GM12878 (cell line): ENCODE results near the gene PCF11. TPM values are rescaled to one million over a fixed set of nuclear protein-coding genes. Genes with fewer than 3 reads are reported as not detected.
A peak's percentile ranks its signal among the peaks of the same experiment; 100 is the strongest.

Experiments
- ATAC-seq: fragments of 200-7000 bp; cut with Tn5 transposase; 3 replicates; pipeline ENCODE4 v1.9.1; 2020; ENCODE audit warnings: mild to moderate bottlenecking, moderate library complexity
- BruUV-seq: library from RNA; stranded (reverse); fragments of 400-500 nt; replicated peaks from 2 replicates; lab custom pipeline; 2021; lab: Mats Ljungman, UMichigan
- CTCF ChIA-PET: fragments of 300-600 bp; sonication (Branson Sonifier 250); formaldehyde crosslinking; extraction: SDS; loops from one replicate; lab custom pipeline; 2021; ENCODE audit warnings: inconsistent platforms; lab: Yijun Ruan, JAX
- POLR2A ChIA-PET: fragments of 350-600 bp; formaldehyde crosslinking; extraction: SDS; loops from one replicate; lab custom pipeline; 2021; ENCODE audit warnings: inconsistent platforms; lab: Charles Lee
- RAD21 ChIA-PET: fragments of 300-600 bp; sonication (Branson Sonifier 250); formaldehyde crosslinking; loops from one replicate; lab custom pipeline; 2023; ENCODE audit warnings: antibody characterized with exemption; ENCODE audit not compliant: unreplicated experiment; lab: Charles Lee
- SMC1A ChIA-PET: fragments of 300-600 bp; sonication (Branson Sonifier 250); formaldehyde crosslinking; loops from one replicate; lab custom pipeline; 2023; ENCODE audit not compliant: unreplicated experiment, uncharacterized antibody; lab: Charles Lee
- DNase-seq: peaks from one replicate; pipeline ENCODE4 v3.0.0-alpha.2; 2011; ENCODE audit warnings: low read depth, low spot score
- FAIRE-seq: peaks from 3 replicates; lab custom pipeline; 2011; peaks lifted over from hg19 to GRCh38; lab: Jason Lieb, UNC
- H2AFZ ChIP-seq: 2 replicates; pipeline ENCODE4 v1.6.0; 2011; ENCODE audit warnings: low read depth, low read length, control low read depth; ENCODE audit not compliant: control insufficient read depth
- H3K27ac ChIP-seq: 2 replicates; pipeline ENCODE4 v1.5.1; 2011; ENCODE audit warnings: control low read depth; ENCODE audit not compliant: control insufficient read depth, insufficient read depth
- H3K27me3 ChIP-seq, 2 experiments: replicated peaks in 1 of 2; 2 replicates each; pipeline versions ENCODE4 v1.6.0 to v1.6.1; 2011; ENCODE audit warnings: low read length in 1 of 2; ENCODE audit not compliant: control insufficient read depth in 2 of 2, insufficient read depth in 2 of 2
- H3K36me3 ChIP-seq, 2 experiments: 2 replicates each; pipeline ENCODE4 v1.5.1; 2011; ENCODE audit warnings: low read length in 1 of 2; ENCODE audit not compliant: control insufficient read depth in 2 of 2, insufficient read depth in 2 of 2
- H3K4me1 ChIP-seq: 2 replicates; pipeline ENCODE4 v1.6.1; 2011; ENCODE audit warnings: mild to moderate bottlenecking, low read length, moderate library complexity, mixed read lengths; ENCODE audit not compliant: control insufficient read depth, insufficient read depth
- H3K4me2 ChIP-seq: 2 replicates; pipeline ENCODE4 v1.6.0; 2011; ENCODE audit warnings: control low read depth; ENCODE audit not compliant: control insufficient read depth, insufficient read depth
- H3K4me3 ChIP-seq: fragments of 200-600 bp; sonication (generic); 2 replicates; pipeline ENCODE4 v1.5.1; 2016
- H3K79me2 ChIP-seq: 2 replicates; pipeline ENCODE4 v1.6.0; 2011; ENCODE audit warnings: low read length; ENCODE audit not compliant: control insufficient read depth, insufficient read depth
- H3K9ac ChIP-seq: 2 replicates; pipeline ENCODE4 v1.8.0; 2011; ENCODE audit warnings: low read length, control low read depth, mixed read lengths; ENCODE audit not compliant: control insufficient read depth, insufficient read depth
- H3K9me3 ChIP-seq: replicated peaks from 3 replicates; pipeline ENCODE4 v1.5.1; 2011; ENCODE audit warnings: mild to moderate bottlenecking, low read length; ENCODE audit not compliant: control insufficient read depth, insufficient read depth
- H4K20me1 ChIP-seq: 2 replicates; pipeline ENCODE4 v1.6.0; 2011; ENCODE audit not compliant: control insufficient read depth, insufficient read depth
- CEBPB ChIP-seq, 2 experiments: fragments of 150-350 bp in 1 of 2; IDR thresholded peaks; 2 replicates each; pipeline ENCODE4 v1.6.1; 2012 to 2014; ENCODE audit warnings: low read depth in 2 of 2, low read length in 2 of 2, borderline replicate concordance in 1 of 2, inconsistent platforms in 1 of 2
- CHD4 ChIP-seq: fragments of 200-600 bp; sonication (generic); IDR thresholded peaks from 2 replicates; pipeline ENCODE4 v1.6.1; 2016; ENCODE audit warnings: mild to moderate bottlenecking
- GABPA ChIP-seq: IDR thresholded peaks from 2 replicates; pipeline ENCODE4 v1.6.1; 2014; ENCODE audit warnings: antibody characterized with exemption, low read depth, mild to moderate bottlenecking, inconsistent platforms
- LARP7 ChIP-seq: fragments of 450-650 bp; IDR thresholded peaks from 2 replicates; pipeline ENCODE4 v1.6.1; 2017; ENCODE audit warnings: mild to moderate bottlenecking
- NFYB ChIP-seq: IDR thresholded peaks from 2 replicates; pipeline ENCODE4 v1.6.1; 2011; ENCODE audit warnings: low read depth, mild to moderate bottlenecking, low read length, improper control_type of control experiment, moderate library complexity; ENCODE audit not compliant: insufficient read depth
- POLR2AphosphoS5 ChIP-seq: IDR thresholded peaks from 2 replicates; pipeline ENCODE4 v1.6.1; 2011; ENCODE audit warnings: mild to moderate bottlenecking, low read length, inconsistent platforms
- SMAD5 ChIP-seq: IDR thresholded peaks from 2 replicates; pipeline ENCODE4 v1.6.1; 2016; ENCODE audit warnings: antibody characterized with exemption, low read depth
- SP1 ChIP-seq: IDR thresholded peaks from one replicate; pipeline ENCODE4 v1.6.1; 2011; ENCODE audit warnings: low read depth, low read length
- WGBS: methylation state at CpG from one replicate; pipeline ENCODE4 v1.1.6; 2016; ENCODE audit warnings: low lambda C conversion rate; ENCODE audit not compliant: insufficient replicate concordance, insufficient coverage; ENCODE audit errors: missing lambda C conversion rate; 5-methylcytosine and 5-hydroxymethylcytosine counted together
- in situ Hi-C: fragments of 300-500 bp; cut with MboI; formaldehyde crosslinking; loops from 9 replicates; pipeline ENCODE4 v1.14.3; 2018; ENCODE audit warnings: mixed read lengths
- intact Hi-C: fragments of 100-400 bp; cut with micrococcal nuclease; formaldehyde crosslinking; loops from one replicate; pipeline ENCODE4 v1.14.2; 2022; ENCODE audit not compliant: unreplicated experiment
- polyA plus RNA-seq, 11 experiments: library from polyadenylated mRNA; depleted of rRNA in 4 of 11; unstranded in 6 of 11; stranded (reverse) in 5 of 11; fragments of >200 nt; fragmentation: Nextera tagmentation in 4 of 11; fragmentation: Illumina TruSeq in 1 of 11; extraction: Ambion mirVana in 4 of 11; extraction: Trizol in 1 of 11; gene quantifications; 1 replicate in 1 of 11; 2 replicates in 10 of 11; pipeline versions ENCODE4 v1.2.1 to v1.2.3, GENCODE V29; 2011 to 2016; ENCODE audit warnings: inconsistent platforms in 2 of 11, missing spikeins in 2 of 11, low read depth in 1 of 11
- total RNA-seq, 4 experiments: library from RNA; depleted of rRNA in 3 of 4; stranded (reverse); fragments of >200 nt in 3 of 4; fragmentation: Illumina TruSeq in 1 of 4; extraction: Trizol in 1 of 4; gene quantifications; 2 replicates each; pipeline versions ENCODE4 v1.2.1 to v1.2.3, GENCODE V29; 2013 to 2021
- TF ChIP-seq, protein P1 (sequence below): IDR thresholded peaks from 2 replicates; pipeline ENCODE4 v1.6.1; 2012; ENCODE audit warnings: low read depth, low read length, improper control_type of control experiment
- TF ChIP-seq, protein P2 (sequence below): IDR thresholded peaks from 2 replicates; pipeline ENCODE4 v1.6.1; 2011; ENCODE audit warnings: low read depth, mild to moderate bottlenecking, low read length, moderate library complexity, borderline replicate concordance; ENCODE audit errors: extremely low read depth

The PCF11 gene
- total and polyA plus RNA-seq, 10 of the 15 experiments (the other 5 are each of a cell fraction or from before 2014, with no cell fraction given), result 9.2 to 90.4 (median 48.0) TPM

DNA sequence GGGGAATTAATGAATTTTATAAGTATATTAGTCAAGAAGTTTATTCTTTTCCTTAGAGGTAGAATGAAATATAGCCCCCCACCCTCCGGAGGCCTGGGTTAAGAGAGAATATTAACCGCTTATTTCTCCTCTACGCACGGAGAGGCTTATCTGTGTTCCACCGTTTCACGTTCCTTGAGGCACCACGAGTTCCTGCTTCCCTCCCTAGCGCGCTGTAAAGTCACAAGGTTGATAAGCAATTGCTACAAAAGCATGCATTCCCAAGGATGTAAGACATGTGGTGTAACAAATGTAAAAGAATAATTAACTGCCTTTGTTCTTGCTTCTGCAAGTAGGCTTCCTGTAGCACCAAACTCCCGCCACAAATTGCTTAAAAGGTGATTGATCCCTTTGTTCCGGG, 35.1 kb downstream of the PCF11 start:
- H3K27ac ChIP-seq, result no peak overlapping the region
- H3K4me2 ChIP-seq, result peak overlapping the region; percentile 95
- H3K4me1 ChIP-seq, result no peaks in the 10 kb centered on the region
- H3K36me3 ChIP-seq, result peaks cover 0 to 3% of the 10 kb centered on the region in 2 experiments; a peak in 2 of 4 replicates
- no peaks in the 10 kb centered on the region for H4K20me1 ChIP-seq
- RAD21 ChIA-PET, result no interaction called here
- H3K9me3 ChIP-seq, result no peaks in the 10 kb centered on the region
- POLR2A ChIA-PET, result no interaction called here
- H3K9ac ChIP-seq, result no peak overlapping the region
- in situ Hi-C loops, result no loop called here
- H3K4me3 ChIP-seq, result peak overlapping the region; percentile 92
- no peak overlapping the region for H2AFZ ChIP-seq
- 96% methylated on average over 11 of the region's 11 CpGs for WGBS
- H3K27me3 ChIP-seq, result no peaks in the 10 kb centered on the region
- no peak for ATAC-seq
- CTCF ChIA-PET, result no interaction called here
- SMC1A ChIA-PET, result interaction anchor here (0.8 to 1.4 kb wide), 3 partner anchors 10 to 51 kb away, joined by 3 read pairs; no protein-coding TSS in a partner anchor
- H3K79me2 ChIP-seq, result peaks cover 19% of the 10 kb centered on the region
- no peak for TF ChIP-seq SP1
- TF ChIP-seq, protein P1, sequence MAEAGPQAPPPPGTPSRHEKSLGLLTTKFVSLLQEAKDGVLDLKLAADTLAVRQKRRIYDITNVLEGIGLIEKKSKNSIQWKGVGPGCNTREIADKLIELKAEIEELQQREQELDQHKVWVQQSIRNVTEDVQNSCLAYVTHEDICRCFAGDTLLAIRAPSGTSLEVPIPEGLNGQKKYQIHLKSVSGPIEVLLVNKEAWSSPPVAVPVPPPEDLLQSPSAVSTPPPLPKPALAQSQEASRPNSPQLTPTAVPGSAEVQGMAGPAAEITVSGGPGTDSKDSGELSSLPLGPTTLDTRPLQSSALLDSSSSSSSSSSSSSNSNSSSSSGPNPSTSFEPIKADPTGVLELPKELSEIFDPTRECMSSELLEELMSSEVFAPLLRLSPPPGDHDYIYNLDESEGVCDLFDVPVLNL, result no peak
- TF ChIP-seq CEBPB (IDR thresholded peaks at IDR 0.05; ENCODE audit: borderline replicate concordance in 1 of 2, low read depth in 2 of 2, low read length in 2 of 2), result no peak
- no peak for TF ChIP-seq LARP7
- no peak for TF ChIP-seq NFYB
- no peak for TF ChIP-seq SMAD5
- no peak for TF ChIP-seq CHD4
- TF ChIP-seq, protein P2, sequence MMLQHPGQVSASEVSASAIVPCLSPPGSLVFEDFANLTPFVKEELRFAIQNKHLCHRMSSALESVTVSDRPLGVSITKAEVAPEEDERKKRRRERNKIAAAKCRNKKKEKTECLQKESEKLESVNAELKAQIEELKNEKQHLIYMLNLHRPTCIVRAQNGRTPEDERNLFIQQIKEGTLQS, result no peak
- no peak for TF ChIP-seq GABPA
- no peak for TF ChIP-seq POLR2AphosphoS5
- TF ChIP-seq, all 136 proteins: peak for 0
- FAIRE-seq, result no peak
- BruUV-seq, result no TSS peak
- no peak for DNase-seq
- intact Hi-C loops, result loop anchor here (5.0 kb wide), 1 partner anchor 290 kb away; the partner anchor contains the start of genes DDIAS and PRCP
